A673 (cell line): ENCODE data around the gene PPM1M.

ENCODE experiments used
- EZH2 ChIP-seq: fragments of 200-600 bp; sonication (generic); IDR thresholded peaks from 2 replicates; pipeline ENCODE4 v1.6.1; 2017; ENCODE audit warnings: borderline replicate concordance, low read depth, mild to moderate bottlenecking, mixed read lengths, antibody characterized with exemption, low read length; ENCODE audit not compliant: poor library complexity, severe bottlenecking
- TF ChIP-seq, protein P1 (sequence below): fragments of 300-800, 200-600 bp; sonication (generic); conservative IDR thresholded peaks from 2 replicates; pipeline ENCODE4 v1.5.1; 2017; ENCODE audit warnings: low read depth, mild to moderate bottlenecking, antibody characterized with exemption, low read length, moderate library complexity, mixed read lengths

DNA sequence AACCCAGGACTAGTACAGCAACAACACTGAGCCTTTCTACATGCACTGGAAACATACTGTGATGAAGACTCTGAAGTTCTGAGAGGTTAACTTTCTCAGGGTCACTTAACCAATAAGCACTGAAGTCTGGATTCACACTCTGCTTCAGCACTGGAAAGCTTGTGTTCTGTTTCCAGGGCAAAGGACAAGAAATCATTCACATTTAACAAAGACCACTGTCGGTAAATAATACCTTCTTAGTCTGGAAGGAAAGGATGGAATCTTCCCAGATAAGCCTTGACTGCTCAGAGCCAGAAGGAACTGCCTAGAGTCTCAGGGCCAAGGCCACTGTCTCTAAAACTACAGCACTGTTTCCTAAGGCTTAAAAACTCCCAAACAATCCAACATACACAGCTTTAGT, 37.7 kb downstream of the PPM1M start:
- TF ChIP-seq, protein P1, sequence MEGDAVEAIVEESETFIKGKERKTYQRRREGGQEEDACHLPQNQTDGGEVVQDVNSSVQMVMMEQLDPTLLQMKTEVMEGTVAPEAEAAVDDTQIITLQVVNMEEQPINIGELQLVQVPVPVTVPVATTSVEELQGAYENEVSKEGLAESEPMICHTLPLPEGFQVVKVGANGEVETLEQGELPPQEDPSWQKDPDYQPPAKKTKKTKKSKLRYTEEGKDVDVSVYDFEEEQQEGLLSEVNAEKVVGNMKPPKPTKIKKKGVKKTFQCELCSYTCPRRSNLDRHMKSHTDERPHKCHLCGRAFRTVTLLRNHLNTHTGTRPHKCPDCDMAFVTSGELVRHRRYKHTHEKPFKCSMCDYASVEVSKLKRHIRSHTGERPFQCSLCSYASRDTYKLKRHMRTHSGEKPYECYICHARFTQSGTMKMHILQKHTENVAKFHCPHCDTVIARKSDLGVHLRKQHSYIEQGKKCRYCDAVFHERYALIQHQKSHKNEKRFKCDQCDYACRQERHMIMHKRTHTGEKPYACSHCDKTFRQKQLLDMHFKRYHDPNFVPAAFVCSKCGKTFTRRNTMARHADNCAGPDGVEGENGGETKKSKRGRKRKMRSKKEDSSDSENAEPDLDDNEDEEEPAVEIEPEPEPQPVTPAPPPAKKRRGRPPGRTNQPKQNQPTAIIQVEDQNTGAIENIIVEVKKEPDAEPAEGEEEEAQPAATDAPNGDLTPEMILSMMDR, result no peak
- no peak for TF ChIP-seq EZH2
